ENCODE data around the gene GPR34. TPM values are rescaled to one million over a fixed set of nuclear protein-coding genes. Genes with fewer than 3 reads are reported as not detected.

Gene GPR34
- total RNA-seq, 4 donors from 2014 or later, result 1.7 to 2.7 (median 1.8) TPM

DNA sequence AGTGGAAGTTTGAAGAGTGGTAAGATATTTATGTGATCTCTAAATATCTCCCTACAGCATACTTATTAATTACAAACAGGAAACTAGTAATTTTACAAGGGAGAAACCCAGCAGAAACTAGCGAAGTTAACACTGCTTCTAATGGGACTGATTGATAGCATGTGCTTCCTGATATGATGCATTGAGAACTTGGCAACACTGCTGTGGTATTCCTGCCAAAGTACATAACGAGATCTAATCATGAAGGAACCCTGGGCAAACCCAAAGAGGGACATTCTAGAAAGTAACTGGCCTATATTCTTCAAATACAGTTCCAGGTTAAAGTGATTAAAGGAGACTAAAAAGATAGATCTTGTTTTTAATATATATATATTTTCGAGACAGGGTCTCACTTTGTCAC, 4.6 kb upstream of the GPR34 start:
- Histone ChIP-seq H3K9me3 (no peaks in the 10 kb centered on the region), H3K27ac (no peak overlapping the region), H3K4me1 (peaks cover 5% of the 10 kb centered on the region), H3K4me3 (no peak overlapping the region), H3K27me3 (no peaks in the 10 kb centered on the region), H3K36me3 (no peaks in the 10 kb centered on the region)
- no peak for DNase-seq (ENCODE audit: low spot score in 2 of 2)
- TF ChIP-seq EP300 (IDR thresholded peaks at IDR 0.05) (no peak), POLR2A (IDR thresholded peaks at IDR 0.05) (no peak), POLR2AphosphoS5 (IDR thresholded peaks at IDR 0.05) (no peak)
- TF ChIP-seq, protein P1, sequence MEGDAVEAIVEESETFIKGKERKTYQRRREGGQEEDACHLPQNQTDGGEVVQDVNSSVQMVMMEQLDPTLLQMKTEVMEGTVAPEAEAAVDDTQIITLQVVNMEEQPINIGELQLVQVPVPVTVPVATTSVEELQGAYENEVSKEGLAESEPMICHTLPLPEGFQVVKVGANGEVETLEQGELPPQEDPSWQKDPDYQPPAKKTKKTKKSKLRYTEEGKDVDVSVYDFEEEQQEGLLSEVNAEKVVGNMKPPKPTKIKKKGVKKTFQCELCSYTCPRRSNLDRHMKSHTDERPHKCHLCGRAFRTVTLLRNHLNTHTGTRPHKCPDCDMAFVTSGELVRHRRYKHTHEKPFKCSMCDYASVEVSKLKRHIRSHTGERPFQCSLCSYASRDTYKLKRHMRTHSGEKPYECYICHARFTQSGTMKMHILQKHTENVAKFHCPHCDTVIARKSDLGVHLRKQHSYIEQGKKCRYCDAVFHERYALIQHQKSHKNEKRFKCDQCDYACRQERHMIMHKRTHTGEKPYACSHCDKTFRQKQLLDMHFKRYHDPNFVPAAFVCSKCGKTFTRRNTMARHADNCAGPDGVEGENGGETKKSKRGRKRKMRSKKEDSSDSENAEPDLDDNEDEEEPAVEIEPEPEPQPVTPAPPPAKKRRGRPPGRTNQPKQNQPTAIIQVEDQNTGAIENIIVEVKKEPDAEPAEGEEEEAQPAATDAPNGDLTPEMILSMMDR (IDR thresholded peaks at IDR 0.05), result no peak
- 38% methylated on average over 3 of the region's 3 CpGs for WGBS

DNA sequence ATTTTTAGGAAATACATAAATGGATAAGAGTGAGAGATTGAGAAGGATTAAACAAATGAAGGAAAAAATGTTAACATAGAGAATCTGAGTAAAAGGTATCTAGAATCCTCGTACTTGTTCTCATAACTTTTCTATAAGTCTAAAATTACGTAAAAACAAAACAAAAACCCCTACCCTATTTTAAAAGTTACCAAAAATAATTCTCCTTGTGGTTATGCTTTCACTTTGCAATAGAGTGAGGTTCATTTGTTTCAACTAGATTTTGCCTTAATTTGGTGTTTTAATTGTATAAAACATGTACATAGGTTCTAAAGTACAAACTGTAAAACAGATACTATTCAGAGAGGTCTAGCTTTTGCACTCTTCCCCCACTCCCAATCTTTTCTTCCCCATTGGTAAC, 3.8 kb upstream of the GPR34 start:
- Histone ChIP-seq H3K4me3 (no peak overlapping the region), H3K4me1 (peaks cover 5% of the 10 kb centered on the region), H3K27ac (no peak overlapping the region), H3K9me3 (no peaks in the 10 kb centered on the region), H3K27me3 (no peaks in the 10 kb centered on the region), H3K36me3 (no peaks in the 10 kb centered on the region)
- DNase-seq (ENCODE audit: low spot score in 2 of 2), result no peak
- TF ChIP-seq, protein P1 (IDR thresholded peaks at IDR 0.05), result no peak
- 89% methylated on average over 2 of the region's 2 CpGs for WGBS

DNA sequence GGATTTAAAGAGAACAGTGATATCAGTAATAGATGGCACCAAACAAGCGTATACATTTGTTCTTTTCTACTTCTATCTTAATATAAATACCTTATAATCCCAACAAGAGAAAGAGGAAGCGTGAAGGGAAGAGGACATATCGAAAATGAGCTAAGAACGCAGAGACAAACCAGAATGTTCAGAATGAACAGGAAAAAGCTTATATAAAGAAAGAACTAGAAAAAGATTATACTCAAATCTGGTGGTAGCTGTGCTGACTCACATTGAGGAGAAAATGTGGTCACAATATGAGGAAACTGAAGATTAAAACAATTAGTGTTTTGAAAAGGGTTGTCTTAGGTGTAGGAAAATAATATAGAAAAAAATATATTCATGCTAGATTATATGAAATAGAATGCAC, 2.0 kb upstream of the GPR34 start:
- no peaks in the 10 kb centered on the region for H3K27me3 ChIP-seq
- H3K27ac ChIP-seq, result no peak overlapping the region
- H3K4me1 ChIP-seq, result peaks cover 5% of the 10 kb centered on the region
- no peak for DNase-seq (ENCODE audit: low spot score in 2 of 2)
- 84% methylated on average over 4 of the region's 4 CpGs for WGBS
- TF ChIP-seq POLR2A (IDR thresholded peaks at IDR 0.05) (no peak), EP300 (IDR thresholded peaks at IDR 0.05) (no peak), POLR2AphosphoS5 (IDR thresholded peaks at IDR 0.05) (no peak)
- TF ChIP-seq, protein P1 (IDR thresholded peaks at IDR 0.05), result no peak
- H3K9me3 ChIP-seq, result no peaks in the 10 kb centered on the region
- H3K36me3 ChIP-seq, result no peaks in the 10 kb centered on the region
- no peak overlapping the region for H3K4me3 ChIP-seq

DNA sequence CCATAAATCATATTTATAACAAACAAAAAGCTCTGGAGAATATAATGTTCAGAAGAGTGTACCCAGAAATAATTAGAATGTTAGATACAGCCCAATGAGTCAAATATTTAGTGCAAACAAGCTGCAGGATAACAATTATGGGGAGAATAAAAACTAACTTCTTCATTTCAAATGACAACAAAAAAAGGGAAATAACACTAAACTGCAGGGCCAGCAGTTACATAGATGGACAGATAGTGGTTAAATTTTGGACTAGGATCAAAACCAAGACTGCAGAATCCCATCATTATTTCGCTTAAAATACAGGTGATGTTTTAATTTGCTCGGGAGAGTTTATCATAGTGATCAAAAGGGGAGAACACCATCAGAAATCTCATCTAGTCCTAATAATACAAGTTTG, 617 bp upstream of the GPR34 start:
- Histone ChIP-seq H3K36me3 (no peaks in the 10 kb centered on the region), H3K4me3 (no peak overlapping the region), H3K27me3 (no peaks in the 10 kb centered on the region), H3K9me3 (no peaks in the 10 kb centered on the region), H3K27ac (no peak overlapping the region), H3K4me1 (peaks cover 5% of the 10 kb centered on the region)
- WGBS, result 68% methylated on average over 2 of the region's 2 CpGs
- no peak for DNase-seq (ENCODE audit: low spot score in 2 of 2)
- no peak for TF ChIP-seq POLR2AphosphoS5 (IDR thresholded peaks at IDR 0.05)
- TF ChIP-seq EP300 (IDR thresholded peaks at IDR 0.05), result no peak
- no peak for TF ChIP-seq POLR2A (IDR thresholded peaks at IDR 0.05)
- TF ChIP-seq, protein P1 (IDR thresholded peaks at IDR 0.05), result no peak

DNA sequence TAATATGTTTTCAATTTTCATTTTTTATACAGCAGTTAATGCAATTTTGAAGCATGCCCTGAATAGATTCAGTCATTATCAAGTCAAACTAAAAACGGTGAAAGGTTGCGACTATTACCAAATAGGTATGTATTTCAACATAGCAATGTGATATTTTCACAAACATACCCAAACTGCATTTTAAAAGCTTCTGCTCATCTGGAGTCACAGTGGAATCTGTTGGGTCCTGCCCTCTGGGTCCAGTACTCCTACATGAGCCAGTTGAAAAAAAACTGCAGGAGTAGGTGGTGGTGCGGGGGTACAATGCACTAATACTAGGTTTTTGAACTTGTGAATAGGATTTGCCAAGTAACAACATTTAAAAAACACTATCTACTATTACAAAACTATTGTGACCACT, 938 bp downstream of the GPR34 start:
- 78% methylated on average over 3 of the region's 3 CpGs for WGBS
- peak overlapping the region; percentile 3 for H3K4me3 ChIP-seq

More for the DNA sequence above, 938 bp downstream of the GPR34 start:
- Histone ChIP-seq H3K27ac (no peak overlapping the region), H3K9me3 (no peaks in the 10 kb centered on the region), H3K36me3 (no peaks in the 10 kb centered on the region), H3K4me1 (no peaks in the 10 kb centered on the region), H3K27me3 (no peaks in the 10 kb centered on the region)
- TF ChIP-seq POLR2A (IDR thresholded peaks at IDR 0.05), result no peak
- TF ChIP-seq EP300 (IDR thresholded peaks at IDR 0.05), result no peak
- TF ChIP-seq POLR2AphosphoS5 (IDR thresholded peaks at IDR 0.05), result no peak
- TF ChIP-seq, protein P1 (IDR thresholded peaks at IDR 0.05), result no peak
- no peak for DNase-seq (ENCODE audit: low spot score in 2 of 2)

Data from suprapubic skin (tissue), 4 donors.